Stomach (tissue), 4 donors: Measurements from ENCODE around the gene RFPL4AL1.
"Not testable (repeated sequence)": the region's sequence is repeated elsewhere in the genome, so short reads cannot be mapped to it uniquely, and the experiment has no call there.

ENCODE experiments used
- EP300 ChIP-seq: sonication (generic); formaldehyde crosslinking; IDR thresholded peaks from one replicate; pipeline ENCODE4 v1.6.1; 2017; ENCODE audit warnings: antibody characterized with exemption
- POLR2A ChIP-seq, 4 donors: fragments of 450-650 bp; IDR thresholded peaks; one replicate each; pipeline ENCODE4 v1.6.1; 2016; ENCODE audit warnings: antibody characterized with exemption in 4 of 4, control low read depth in 2 of 4, mild to moderate bottlenecking in 1 of 4, moderate library complexity in 1 of 4
- POLR2AphosphoS5 ChIP-seq, 3 donors: sonication (generic); formaldehyde crosslinking; IDR thresholded peaks; one replicate each; pipeline ENCODE4 v1.6.1; 2016; ENCODE audit warnings: antibody characterized with exemption in 3 of 3
- TF ChIP-seq, protein P1 (sequence below), 7 experiments: fragments of 450-650 bp in 4 of 7; fragments of 200-600 bp in 3 of 7; sonication (generic) in 3 of 7; IDR thresholded peaks; one replicate each; pipeline ENCODE4 v1.5.1; 2016 to 2019; ENCODE audit warnings: antibody characterized with exemption in 7 of 7, control low read depth in 2 of 7, mild to moderate bottlenecking in 1 of 7

DNA sequence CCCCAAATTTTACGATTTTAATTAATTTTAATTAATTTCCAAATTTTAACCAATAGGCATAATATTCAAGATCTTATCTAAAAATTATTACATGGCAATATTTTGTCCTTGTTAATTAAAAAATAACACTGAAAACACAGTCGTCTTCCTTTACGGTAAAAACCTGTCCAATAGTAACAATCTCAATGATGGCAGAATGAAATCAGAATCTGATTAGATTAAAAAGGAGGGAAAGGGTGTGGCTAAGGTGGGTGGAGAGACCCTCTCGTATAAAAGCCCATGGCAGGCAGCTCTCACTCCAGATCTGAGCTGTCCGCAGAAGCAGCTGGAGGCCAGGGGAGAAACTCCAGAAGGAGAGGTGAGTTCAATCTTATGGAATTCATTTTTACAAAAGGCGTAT is at the start of gene RFPL4AL1:
- TF ChIP-seq, protein P1, sequence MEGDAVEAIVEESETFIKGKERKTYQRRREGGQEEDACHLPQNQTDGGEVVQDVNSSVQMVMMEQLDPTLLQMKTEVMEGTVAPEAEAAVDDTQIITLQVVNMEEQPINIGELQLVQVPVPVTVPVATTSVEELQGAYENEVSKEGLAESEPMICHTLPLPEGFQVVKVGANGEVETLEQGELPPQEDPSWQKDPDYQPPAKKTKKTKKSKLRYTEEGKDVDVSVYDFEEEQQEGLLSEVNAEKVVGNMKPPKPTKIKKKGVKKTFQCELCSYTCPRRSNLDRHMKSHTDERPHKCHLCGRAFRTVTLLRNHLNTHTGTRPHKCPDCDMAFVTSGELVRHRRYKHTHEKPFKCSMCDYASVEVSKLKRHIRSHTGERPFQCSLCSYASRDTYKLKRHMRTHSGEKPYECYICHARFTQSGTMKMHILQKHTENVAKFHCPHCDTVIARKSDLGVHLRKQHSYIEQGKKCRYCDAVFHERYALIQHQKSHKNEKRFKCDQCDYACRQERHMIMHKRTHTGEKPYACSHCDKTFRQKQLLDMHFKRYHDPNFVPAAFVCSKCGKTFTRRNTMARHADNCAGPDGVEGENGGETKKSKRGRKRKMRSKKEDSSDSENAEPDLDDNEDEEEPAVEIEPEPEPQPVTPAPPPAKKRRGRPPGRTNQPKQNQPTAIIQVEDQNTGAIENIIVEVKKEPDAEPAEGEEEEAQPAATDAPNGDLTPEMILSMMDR (IDR thresholded peaks at IDR 0.05): not testable (repeated sequence)
- not testable (repeated sequence) for TF ChIP-seq POLR2A (IDR thresholded peaks at IDR 0.05); POLR2AphosphoS5 (IDR thresholded peaks at IDR 0.05); EP300
